ENCODE measurements around the gene PDE11A. TPM values are rescaled to one million over a fixed set of nuclear protein-coding genes. Genes with fewer than 3 reads are reported as not detected.

PDE11A gene
- total RNA-seq, 6 experiments from 2014 or later, result 1.2 to 3.1 (median 1.4) TPM

DNA sequence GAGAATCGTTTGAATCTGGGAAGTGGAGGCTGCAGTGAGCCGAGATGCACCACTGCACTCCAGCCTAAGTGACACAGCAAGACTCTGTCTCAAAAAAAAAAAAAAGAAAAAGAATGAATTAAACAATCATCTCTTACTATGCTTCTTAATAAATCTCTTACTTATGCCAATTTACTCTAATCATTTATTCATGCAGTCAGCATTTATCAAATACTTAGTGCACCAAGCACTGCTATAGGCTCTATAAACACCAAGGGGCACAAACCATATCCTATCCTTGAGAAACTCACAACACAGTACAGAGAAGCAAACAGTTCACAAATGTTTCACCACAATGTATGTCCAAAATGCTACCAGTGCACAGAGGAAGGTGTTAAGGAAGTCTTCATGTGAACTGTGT lies 189.4 kb downstream of the PDE11A start:
- Mint-ChIP-seq H3K27me3 (ENCODE audit: insufficient read depth) (peaks cover 4% of the 10 kb centered on the region; the same call in 1 of the 2 replicates), H3K4me3 (no peak overlapping the region), H3K27ac (no peak overlapping the region), H3K9me3 (no peaks in the 10 kb centered on the region; the same call in 1 of the 2 replicates), H3K4me1 (ENCODE audit: low read depth) (peaks cover 9% of the 10 kb centered on the region; the same call in 1 of the 2 replicates), H3K36me3 (ENCODE audit: low read depth) (no peaks in the 10 kb centered on the region)
- no peak for DNase-seq
- no peak for TF ChIP-seq CTCF (IDR thresholded peaks at IDR 0.05)

DNA sequence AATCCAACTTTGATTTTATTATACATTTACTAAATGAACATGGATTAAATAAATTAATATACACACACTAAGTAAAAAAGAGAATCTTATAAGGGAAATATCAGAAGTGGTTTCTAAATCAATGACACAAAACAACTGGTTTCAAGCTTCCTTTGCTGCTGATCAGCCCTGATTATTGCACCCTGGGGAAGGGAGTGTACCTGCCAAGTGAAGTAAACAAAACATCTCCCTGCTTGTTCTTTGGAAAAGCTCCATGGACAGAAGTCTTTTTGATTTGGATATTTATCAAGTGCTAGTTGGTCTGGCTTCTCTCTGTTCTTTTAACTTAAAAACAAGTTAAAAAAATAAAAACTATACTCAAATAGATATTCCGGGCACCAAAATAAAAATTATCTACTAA lies 190.1 kb downstream of the PDE11A start:
- H3K4me3 Mint-ChIP-seq, result no peak overlapping the region
- no peak overlapping the region for H3K27ac Mint-ChIP-seq
- no peak for DNase-seq
- H3K9me3 Mint-ChIP-seq, result no peaks in the 10 kb centered on the region; the same call in 1 of the 2 replicates
- no peaks in the 10 kb centered on the region for H3K36me3 Mint-ChIP-seq (ENCODE audit: low read depth)
- TF ChIP-seq CTCF (IDR thresholded peaks at IDR 0.05), result no peak
- H3K4me1 Mint-ChIP-seq (ENCODE audit: low read depth), result peaks cover 10% of the 10 kb centered on the region; the same call in 1 of the 2 replicates
- H3K27me3 Mint-ChIP-seq (ENCODE audit: insufficient read depth), result peaks cover 4% of the 10 kb centered on the region; the same call in 1 of the 2 replicates

DNA sequence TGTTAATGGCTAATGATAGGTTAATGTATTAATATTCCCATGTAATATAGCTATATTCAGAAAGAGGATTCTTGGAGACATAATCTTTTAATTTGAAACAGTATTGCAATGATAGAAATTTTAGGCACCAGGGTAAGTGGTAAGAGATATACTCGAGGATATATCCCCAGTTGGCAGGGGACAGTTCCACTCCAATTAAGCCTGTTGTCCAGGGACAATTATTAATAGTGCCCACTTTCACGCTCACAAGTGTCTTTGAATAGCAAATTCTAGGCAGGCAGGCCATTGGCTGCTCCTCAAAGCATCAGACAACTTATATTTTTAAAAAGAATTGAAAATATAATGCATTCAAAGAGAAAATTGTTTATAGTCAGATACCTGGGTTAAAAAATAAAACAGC lies 190.7 kb downstream of the PDE11A start:
- Mint-ChIP-seq H3K27ac (no peak overlapping the region), H3K4me1 (ENCODE audit: low read depth) (peaks cover 10% of the 10 kb centered on the region; the same call in 1 of the 2 replicates), H3K27me3 (ENCODE audit: insufficient read depth) (peaks cover 4% of the 10 kb centered on the region; the same call in 1 of the 2 replicates), H3K36me3 (ENCODE audit: low read depth) (no peaks in the 10 kb centered on the region), H3K4me3 (no peak overlapping the region), H3K9me3 (no peaks in the 10 kb centered on the region; the same call in 1 of the 2 replicates)
- TF ChIP-seq CTCF (IDR thresholded peaks at IDR 0.05), result no peak
- DNase-seq, result no peak

DNA sequence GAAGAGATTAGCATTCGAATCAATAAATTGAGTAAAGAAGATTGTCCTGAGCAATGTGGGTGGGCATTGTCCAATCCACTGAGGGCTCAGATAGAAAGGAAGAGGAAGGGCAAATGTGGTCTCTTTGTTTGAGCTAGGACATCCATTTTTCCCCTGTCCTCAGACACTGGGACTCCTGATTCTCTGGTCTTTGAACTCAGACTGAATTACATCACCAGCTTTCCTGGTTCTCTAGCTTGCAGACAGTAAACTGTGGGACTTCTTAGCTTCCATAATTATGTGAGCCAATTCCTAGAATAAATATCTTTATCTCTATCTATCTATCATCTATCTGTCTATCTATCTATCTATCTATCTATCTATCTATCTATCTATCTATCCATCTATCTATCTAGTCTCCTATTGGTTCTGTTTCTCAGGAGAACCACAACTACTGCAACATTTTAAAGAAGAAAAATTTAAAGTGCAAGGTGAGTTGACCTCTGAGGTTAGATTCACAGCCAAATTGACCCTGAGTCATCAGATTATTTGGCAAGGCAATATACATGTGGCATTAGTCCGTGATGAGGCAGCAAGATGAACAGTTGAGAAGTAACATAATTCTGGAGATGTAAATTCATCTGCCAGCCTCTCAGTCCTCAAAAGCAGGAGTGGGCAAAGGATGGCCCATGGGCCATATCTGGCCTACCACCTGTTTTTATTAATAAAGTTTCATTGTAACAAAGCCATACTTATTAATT lies 191.4 kb downstream of the PDE11A start:
- Mint-ChIP-seq H3K4me3 (no peak overlapping the region), H3K27ac (no peak overlapping the region), H3K4me1 (ENCODE audit: low read depth) (peaks cover 10% of the 10 kb centered on the region; the same call in 1 of the 2 replicates), H3K9me3 (no peaks in the 10 kb centered on the region; the same call in 1 of the 2 replicates), H3K27me3 (ENCODE audit: insufficient read depth) (peaks cover 4% of the 10 kb centered on the region; the same call in 1 of the 2 replicates), H3K36me3 (ENCODE audit: low read depth) (no peaks in the 10 kb centered on the region)
- TF ChIP-seq CTCF (IDR thresholded peaks at IDR 0.05), result no peak
- DNase-seq, result no peak

DNA sequence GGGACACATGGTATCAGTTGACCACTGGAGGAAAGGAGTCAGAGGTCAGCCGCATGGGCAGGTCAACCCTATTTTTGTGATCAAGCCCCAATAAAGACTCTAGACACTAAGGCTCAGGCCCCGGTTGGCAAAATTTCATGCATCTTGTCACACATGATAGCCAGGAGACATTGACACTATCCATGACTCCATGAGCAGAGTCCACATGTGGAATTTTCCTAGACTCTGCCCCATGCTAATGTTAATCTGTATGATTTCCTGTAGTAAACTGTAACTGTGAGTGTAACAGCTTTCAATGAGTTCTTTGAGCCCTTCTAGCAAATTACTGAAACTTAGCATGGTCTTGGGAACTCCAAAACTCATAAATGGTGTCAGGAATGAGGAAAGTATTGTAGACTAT lies 192.3 kb downstream of the PDE11A start:
- DNase-seq, result no peak

More for the DNA sequence above, 192.3 kb downstream of the PDE11A start:
- Mint-ChIP-seq H3K36me3 (ENCODE audit: low read depth) (no peaks in the 10 kb centered on the region), H3K4me3 (no peak overlapping the region), H3K27me3 (ENCODE audit: insufficient read depth) (peaks cover 4% of the 10 kb centered on the region; the same call in 1 of the 2 replicates), H3K4me1 (ENCODE audit: low read depth) (peaks cover 10% of the 10 kb centered on the region; the same call in 1 of the 2 replicates), H3K27ac (no peak overlapping the region), H3K9me3 (no peaks in the 10 kb centered on the region)
- TF ChIP-seq CTCF (IDR thresholded peaks at IDR 0.05), result no peak

All from HFFc6 (cell line).